ENCODE measurements around the gene SLC6A13.

Gene SLC6A13

GRCh38 chr12:269191-269590 lies 6.6 kb upstream of the SLC6A13 start (continued):
- TF ChIP-seq TSHZ2 (CRISPR knock-in tag; IDR thresholded peaks at IDR 0.05) (no peak), PPARA (CRISPR knock-in tag; IDR thresholded peaks at IDR 0.05; ENCODE audit: borderline replicate concordance) (no peak), RARB (CRISPR knock-in tag; IDR thresholded peaks at IDR 0.05) (no peak), ARNTL (CRISPR knock-in tag; IDR thresholded peaks at IDR 0.05; ENCODE audit: borderline replicate concordance, low read depth) (no peak), CSRNP3 (CRISPR knock-in tag; IDR thresholded peaks at IDR 0.05) (no peak)

GRCh38 chr12:268483-268840 lies 5.8 kb upstream of the SLC6A13 start:
- ATAC-seq = peak; percentile 15
- TF ChIP-seq ZC3H10 (CRISPR knock-in tag; IDR thresholded peaks at IDR 0.05) = no peak
- no peak for TF ChIP-seq ISL1 (CRISPR knock-in tag; IDR thresholded peaks at IDR 0.05)
- TF ChIP-seq CSDC2 (CRISPR knock-in tag; IDR thresholded peaks at IDR 0.05) = no peak
- TF ChIP-seq PATZ1 (CRISPR knock-in tag; IDR thresholded peaks at IDR 0.05; ENCODE audit: borderline replicate concordance) = no peak
- TF ChIP-seq ZFP3 (CRISPR knock-in tag; IDR thresholded peaks at IDR 0.05) = no peak
- no peak for TF ChIP-seq TOX (CRISPR knock-in tag; IDR thresholded peaks at IDR 0.05; ENCODE audit: borderline replicate concordance)
- no peak for TF ChIP-seq PPARA (CRISPR knock-in tag; IDR thresholded peaks at IDR 0.05; ENCODE audit: borderline replicate concordance)
- no peak for TF ChIP-seq ZFP30 (CRISPR knock-in tag; IDR thresholded peaks at IDR 0.05)

DNA sequence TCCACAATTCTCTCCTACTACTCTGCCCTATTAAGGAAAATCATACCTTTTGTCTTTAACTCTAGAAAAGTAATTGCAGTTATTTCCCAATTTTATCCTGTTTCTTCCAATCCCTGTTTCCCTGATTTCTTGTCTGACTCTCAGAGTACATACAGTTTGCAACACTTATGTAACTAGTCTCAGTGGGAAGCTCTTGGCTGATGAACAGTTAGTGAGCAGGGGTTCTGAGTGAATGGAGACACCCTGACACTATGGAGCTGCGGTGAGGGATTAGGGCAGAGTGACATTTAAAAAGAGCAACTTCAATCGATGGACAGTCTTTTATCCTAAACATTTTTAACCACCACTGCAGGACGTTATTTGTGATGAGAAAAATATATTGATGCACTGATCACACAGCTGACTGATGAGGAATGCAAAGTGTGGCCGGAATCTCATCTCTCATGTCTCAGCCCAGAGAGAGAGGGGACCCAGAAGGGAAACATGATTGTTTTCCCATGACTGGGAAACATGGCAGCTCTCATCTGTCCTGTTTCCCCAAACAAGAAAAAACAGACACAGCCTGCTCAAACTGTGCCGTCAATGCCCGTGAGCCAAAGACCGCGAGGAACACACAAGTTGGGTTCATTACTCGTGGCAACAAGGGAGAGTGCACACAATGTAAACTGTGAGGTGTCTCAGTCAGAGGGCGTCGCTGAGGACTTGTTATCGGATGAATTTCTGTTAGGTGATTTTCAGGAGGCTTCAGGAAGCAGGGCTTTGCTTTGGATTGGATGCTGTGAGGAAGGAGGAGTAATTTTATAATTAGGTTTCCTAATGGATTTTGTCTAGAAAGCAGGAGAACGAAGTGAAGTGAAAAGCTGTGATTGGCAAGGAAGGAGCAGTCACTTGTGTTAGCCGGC lies 5.2 kb upstream of the SLC6A13 start:
- ATAC-seq = peak; percentile 28; the same call in 2 of the 3 replicates
- no peak for TF ChIP-seq ARNTL (CRISPR knock-in tag; IDR thresholded peaks at IDR 0.05; ENCODE audit: borderline replicate concordance, low read depth)

DNA sequence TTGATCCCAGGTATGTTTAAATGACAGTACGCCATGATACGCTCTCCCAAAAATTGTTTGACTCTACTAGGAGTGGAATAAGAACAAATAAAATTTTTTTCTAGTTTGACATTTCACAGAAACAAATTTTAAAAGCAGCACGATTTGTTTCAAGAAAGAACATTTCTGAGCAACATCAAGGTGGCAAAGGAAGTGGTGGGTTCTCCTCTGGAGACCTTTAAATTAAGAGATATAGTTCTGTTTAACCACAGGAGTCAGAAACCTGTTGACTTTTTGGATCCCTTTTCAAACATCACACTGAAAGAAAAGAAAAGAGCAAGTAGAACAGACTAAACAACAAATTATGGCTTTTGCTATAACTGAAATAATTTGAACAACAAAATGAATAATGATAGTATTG lies 2.5 kb upstream of the SLC6A13 start:
- ATAC-seq = no peak
- no peak for TF ChIP-seq ISL1 (CRISPR knock-in tag; IDR thresholded peaks at IDR 0.05)
- no peak for TF ChIP-seq CSDC2 (CRISPR knock-in tag; IDR thresholded peaks at IDR 0.05)
- TF ChIP-seq OSR1 (CRISPR knock-in tag; IDR thresholded peaks at IDR 0.05) = no peak
- no peak for TF ChIP-seq RARB (CRISPR knock-in tag; IDR thresholded peaks at IDR 0.05)
- TF ChIP-seq ZC3H10 (CRISPR knock-in tag; IDR thresholded peaks at IDR 0.05) = no peak
- no peak for TF ChIP-seq TSHZ2 (CRISPR knock-in tag; IDR thresholded peaks at IDR 0.05)
- no peak for TF ChIP-seq ARNTL (CRISPR knock-in tag; IDR thresholded peaks at IDR 0.05; ENCODE audit: borderline replicate concordance, low read depth)
- no peak for TF ChIP-seq PATZ1 (CRISPR knock-in tag; IDR thresholded peaks at IDR 0.05; ENCODE audit: borderline replicate concordance)
- TF ChIP-seq, protein P1, sequence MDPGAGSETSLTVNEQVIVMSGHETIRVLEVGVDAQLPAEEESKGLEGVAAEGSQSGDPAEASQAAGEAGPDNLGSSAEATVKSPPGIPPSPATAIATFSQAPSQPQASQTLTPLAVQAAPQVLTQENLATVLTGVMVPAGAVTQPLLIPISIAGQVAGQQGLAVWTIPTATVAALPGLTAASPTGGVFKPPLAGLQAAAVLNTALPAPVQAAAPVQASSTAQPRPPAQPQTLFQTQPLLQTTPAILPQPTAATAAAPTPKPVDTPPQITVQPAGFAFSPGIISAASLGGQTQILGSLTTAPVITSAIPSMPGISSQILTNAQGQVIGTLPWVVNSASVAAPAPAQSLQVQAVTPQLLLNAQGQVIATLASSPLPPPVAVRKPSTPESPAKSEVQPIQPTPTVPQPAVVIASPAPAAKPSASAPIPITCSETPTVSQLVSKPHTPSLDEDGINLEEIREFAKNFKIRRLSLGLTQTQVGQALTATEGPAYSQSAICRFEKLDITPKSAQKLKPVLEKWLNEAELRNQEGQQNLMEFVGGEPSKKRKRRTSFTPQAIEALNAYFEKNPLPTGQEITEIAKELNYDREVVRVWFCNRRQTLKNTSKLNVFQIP (CRISPR knock-in tag; IDR thresholded peaks at IDR 0.05; ENCODE audit: borderline replicate concordance, low read depth) = no peak
- no peak for TF ChIP-seq ZFP3 (CRISPR knock-in tag; IDR thresholded peaks at IDR 0.05)
- no peak for TF ChIP-seq ZNF70 (CRISPR knock-in tag; IDR thresholded peaks at IDR 0.05)
- TF ChIP-seq, protein P2, sequence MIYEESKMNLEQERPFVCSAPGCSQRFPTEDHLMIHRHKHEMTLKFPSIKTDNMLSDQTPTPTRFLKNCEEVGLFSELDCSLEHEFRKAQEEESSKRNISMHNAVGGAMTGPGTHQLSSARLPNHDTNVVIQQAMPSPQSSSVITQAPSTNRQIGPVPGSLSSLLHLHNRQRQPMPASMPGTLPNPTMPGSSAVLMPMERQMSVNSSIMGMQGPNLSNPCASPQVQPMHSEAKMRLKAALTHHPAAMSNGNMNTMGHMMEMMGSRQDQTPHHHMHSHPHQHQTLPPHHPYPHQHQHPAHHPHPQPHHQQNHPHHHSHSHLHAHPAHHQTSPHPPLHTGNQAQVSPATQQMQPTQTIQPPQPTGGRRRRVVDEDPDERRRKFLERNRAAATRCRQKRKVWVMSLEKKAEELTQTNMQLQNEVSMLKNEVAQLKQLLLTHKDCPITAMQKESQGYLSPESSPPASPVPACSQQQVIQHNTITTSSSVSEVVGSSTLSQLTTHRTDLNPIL (CRISPR knock-in tag; IDR thresholded peaks at IDR 0.05; ENCODE audit: low read depth) = no peak

Data from SK-N-SH treated with all-trans-retinoic acid at 6 μM for 48 hours (cell line).